Left renal pelvis (tissue), 4 donors: ENCODE results near the gene AKAP13. TPM values are rescaled to one million over a fixed set of nuclear protein-coding genes. Genes with fewer than 3 reads are reported as not detected.

Experiments
- DNase-seq, 4 donors: peaks; one replicate each; pipeline ENCODE4 v3.0.0-alpha.2; 2013; ENCODE audit warnings: low read depth in 4 of 4, low spot score in 3 of 4
- polyA plus RNA-seq, 4 donors: library from polyadenylated mRNA; unstranded; fragments of 120-200 nt; gene quantifications; one replicate each; pipeline ENCODE4 v1.2.1, GENCODE V29; 2013; ENCODE audit not compliant: insufficient read length in 4 of 4

AKAP13 gene
- polyA plus RNA-seq, 4 donors: 82.3 to 93.2 (median 87.8) TPM

- DNase-seq: no peak
Measured at GRCh38 chr15:85716261-85716660, 335.9 kb downstream of the AKAP13 start.

DNA sequence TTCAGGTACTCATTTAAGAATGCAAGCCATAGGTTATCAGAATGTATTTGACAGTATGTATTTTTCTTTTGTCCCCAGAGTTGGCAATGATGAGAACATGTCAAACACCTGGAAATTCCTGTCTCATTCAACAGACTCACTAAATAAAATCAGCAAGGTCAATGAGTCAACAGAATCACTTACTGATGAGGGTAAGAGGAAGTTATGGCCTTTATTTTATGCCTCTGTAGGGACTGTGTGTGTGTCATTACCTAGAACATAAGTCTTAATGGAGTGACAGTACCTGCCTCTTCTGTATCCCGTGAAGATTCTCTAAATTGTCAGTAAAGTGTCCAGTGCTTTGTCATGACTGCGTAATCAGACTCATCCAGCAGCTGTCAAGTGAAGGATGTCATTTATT, 336.8 kb downstream of the AKAP13 start:
- DNase-seq: no peak

GRCh38 chr15:85718271-85718971, 338.0 kb downstream of the AKAP13 start:
- DNase-seq: no peak

DNA sequence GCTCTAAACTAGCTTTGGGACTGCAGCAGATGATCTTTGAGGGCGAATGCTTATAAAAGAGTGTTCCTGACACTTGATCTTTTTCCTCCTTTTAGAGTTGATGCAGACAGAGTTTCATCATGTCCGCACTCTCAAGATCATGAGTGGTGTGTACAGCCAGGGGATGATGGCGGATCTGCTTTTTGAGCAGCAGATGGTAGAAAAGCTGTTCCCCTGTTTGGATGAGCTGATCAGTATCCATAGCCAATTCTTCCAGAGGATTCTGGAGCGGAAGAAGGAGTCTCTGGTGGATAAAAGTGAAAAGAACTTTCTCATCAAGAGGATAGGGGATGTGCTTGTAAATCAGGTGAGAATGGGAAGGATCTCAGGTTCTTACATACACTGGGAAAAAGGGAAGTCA, 338.6 kb downstream of the AKAP13 start:
- no peak for DNase-seq

- no peak for DNase-seq
Measured at GRCh38 chr15:85722374-85723152, 342.2 kb downstream of the AKAP13 start.

DNA sequence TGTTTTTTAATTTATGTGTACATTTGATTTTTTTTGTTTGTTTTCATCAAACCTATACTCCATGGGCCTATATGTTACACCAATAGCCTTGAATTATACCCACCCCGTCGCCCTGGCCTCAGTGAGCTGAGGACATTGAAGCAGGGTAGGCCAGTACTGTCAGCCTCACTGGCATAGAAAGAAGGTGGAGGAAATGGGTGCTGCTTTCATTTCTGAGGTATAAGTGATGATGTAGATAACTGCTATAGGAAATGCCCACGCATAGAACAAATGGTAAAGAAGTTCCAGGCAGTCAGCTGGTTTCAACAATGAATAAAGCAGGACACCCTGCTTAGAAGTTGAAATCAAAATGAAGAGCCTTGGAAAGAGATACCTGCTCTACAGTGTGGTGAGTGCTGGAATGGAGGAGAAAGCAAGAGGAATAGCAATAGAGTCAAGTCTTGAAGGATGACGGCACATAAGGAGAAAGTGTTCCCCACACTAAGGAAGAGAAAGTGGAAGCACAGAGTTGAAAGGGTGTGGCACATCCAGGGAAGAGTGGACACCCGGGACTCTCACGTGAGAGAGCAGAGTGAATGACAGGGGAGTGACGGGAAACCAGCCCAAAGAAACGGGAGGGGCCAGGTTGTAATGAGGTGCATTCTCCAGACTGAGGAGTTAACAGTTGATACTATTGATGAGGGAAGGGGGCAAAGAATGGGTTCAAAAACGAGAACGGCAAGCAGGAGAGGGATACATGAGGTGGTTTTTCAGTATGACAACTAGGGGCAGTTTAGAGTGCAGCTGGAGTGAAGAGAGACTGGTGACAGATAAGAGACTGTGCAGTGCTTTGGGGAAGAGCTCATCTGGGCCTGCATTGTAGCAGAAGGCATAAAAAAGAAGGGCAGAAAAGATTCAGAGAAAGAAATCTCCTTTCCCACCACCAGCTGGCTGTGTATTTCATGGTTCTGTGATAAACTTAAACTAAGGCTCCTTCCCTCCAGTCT, 343.9 kb downstream of the AKAP13 start:
- no peak for DNase-seq

DNA sequence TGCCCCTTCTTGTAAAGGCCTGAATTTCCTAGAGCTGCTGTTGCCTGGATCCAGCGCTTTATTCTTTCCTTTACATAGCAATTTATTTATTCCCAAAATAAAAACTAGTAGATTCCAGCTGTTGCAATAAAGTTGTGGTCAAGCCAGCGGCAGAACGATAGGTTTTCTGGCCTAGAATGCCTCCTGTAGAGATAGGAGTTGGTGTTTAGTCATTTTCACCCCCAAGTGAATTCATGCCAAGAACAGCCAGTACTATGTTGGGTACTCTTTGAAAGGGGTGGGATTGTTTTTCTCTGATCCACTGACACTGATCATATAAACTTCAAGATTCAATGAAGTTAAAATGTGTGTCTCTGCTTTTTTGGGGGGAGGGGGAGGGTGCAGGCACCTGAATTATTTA, 344.6 kb downstream of the AKAP13 start:
- no peak for DNase-seq

GRCh38 chr15:85725564-85725963, 345.2 kb downstream of the AKAP13 start:
- DNase-seq: no peak

GRCh38 chr15:85726454-85726853, 346.1 kb downstream of the AKAP13 start:
- no peak for DNase-seq

DNA sequence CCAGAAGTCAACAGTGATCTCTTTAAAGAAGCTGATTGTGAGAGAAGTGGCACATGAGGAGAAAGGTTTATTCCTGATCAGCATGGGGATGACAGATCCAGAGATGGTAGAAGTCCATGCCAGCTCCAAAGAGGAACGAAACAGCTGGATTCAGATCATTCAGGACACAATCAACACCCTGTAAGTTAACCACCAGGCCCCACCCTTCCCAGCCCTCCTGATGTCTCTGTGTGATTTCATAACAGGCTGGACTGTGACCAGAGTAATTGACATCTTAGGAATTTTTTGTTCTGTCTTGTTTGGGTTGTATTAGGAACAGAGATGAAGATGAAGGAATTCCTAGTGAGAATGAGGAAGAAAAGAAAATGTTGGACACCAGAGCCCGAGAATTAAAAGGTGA, 346.7 kb downstream of the AKAP13 start:
- no peak for DNase-seq

DNA sequence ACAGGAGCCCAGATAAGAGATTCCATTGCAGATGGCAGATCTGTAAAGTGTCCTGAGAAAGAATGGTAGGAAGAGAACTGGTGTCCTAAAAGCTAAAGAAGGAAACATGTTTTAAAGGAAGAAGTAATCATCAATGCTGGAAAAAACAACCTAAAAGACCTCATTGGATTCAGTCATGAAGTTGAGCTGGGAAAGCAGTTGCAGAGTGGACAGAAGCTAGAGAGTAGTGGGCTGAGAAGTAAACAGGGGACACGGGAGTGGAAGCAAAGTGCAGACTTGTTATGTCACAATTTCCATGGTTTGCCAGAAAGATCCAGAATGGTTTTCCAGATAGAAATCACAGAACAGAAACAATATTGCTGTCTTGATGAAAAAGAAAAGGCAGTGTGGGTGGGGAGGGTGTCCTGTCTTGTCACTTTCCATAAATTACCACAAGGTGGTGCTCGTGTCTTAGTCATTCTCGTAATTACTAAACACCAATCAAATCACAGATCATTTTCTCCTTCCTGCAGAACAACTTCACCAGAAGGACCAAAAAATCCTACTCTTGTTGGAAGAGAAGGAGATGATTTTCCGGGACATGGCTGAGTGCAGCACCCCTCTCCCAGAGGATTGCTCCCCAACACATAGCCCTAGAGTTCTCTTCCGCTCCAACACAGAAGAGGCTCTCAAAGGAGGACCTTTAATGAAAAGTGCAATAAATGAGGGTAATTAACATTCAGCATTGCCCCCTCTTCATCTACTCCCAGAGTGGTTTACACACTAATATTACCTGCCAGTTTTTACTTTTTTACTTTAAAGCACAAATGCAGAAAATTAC, 349.8 kb downstream of the AKAP13 start:
- no peak for DNase-seq

DNA sequence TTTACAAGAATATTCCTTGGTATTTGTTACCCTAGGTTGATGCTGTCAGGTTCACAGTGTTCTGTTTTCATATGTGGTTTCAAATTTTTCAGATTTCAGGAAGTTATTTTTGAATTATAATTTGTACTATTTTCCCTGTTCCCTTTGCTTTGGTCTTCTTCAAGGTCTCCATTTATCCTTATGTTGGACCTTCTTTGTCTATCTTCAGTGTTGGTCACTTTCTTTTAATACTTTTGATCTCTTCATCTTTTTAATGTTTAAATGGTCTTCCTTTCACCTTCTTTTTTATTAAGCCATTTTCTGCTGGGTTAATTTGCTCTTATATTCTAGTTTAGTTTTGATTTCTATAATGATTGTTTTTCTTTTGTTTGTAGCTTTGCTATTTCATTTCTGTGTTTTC, 353.0 kb downstream of the AKAP13 start:
- no peak for DNase-seq

GRCh38 chr15:85737061-85737460, 356.7 kb downstream of the AKAP13 start:
- DNase-seq: no peak

GRCh38 chr15:85741021-85741421, 360.6 kb downstream of the AKAP13 start:
- DNase-seq: no peak

- DNase-seq: no peak
Measured at GRCh38 chr15:85741662-85742061, 361.3 kb downstream of the AKAP13 start.

GRCh38 chr15:85742186-85742821, 361.9 kb downstream of the AKAP13 start:
- DNase-seq: no peak

GRCh38 chr15:85743392-85744055, 363.1 kb downstream of the AKAP13 start:
- no peak for DNase-seq

DNA sequence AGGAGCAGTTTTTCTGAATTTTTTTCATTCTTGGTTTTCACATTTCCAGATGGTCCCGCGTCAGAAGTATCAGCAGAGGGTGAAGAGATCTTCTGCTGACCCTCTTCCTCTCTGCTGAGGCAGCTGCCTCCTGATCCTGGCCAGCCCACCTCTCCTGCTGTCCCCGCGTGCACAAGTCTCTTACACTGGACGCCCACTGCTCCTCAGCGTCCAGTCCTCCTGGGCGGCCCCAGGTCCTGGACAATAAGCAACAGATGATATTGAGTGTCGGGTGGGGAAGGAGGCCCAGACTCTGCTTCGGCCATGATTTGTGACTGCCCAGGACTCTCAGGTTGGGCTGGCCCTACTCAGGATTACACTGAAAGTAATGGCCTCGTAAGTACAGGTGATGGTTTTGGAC, 364.2 kb downstream of the AKAP13 start:
- DNase-seq: no peak

- no peak for DNase-seq
Measured at GRCh38 chr15:85745023-85745422, 364.6 kb downstream of the AKAP13 start.
